HCT116 (cell line): ENCODE results near the gene OCEL1.

Experiments
- ATF3 ChIP-seq: IDR thresholded peaks from 2 replicates; pipeline ENCODE4 v1.6.1; 2012
- CTCF ChIP-seq, 3 experiments: fragments of 200-600 bp in 1 of 3; sonication (generic) in 1 of 3; IDR thresholded peaks in 2 of 3; conservative IDR thresholded peaks in 1 of 3; 2 replicates each; pipeline ENCODE4 v1.5.1; 2012 to 2017; ENCODE audit warnings: low read depth in 2 of 3, low read length in 2 of 3, antibody characterized with exemption in 1 of 3, borderline replicate concordance in 1 of 3, control low read depth in 1 of 3, mild to moderate bottlenecking in 1 of 3, mixed read lengths in 1 of 3, mixed run types in 1 of 3, moderate library complexity in 1 of 3; ENCODE audit not compliant: insufficient read depth in 1 of 3
- EZH2 ChIP-seq: fragments of 200-600 bp; sonication (generic); IDR thresholded peaks from 2 replicates; pipeline ENCODE4 v1.6.1; 2017; ENCODE audit warnings: antibody characterized with exemption, mixed run types
- EZH2phosphoT487 ChIP-seq: fragments of 200-600 bp; IDR thresholded peaks from 2 replicates; pipeline ENCODE4 v1.6.1; 2018; ENCODE audit warnings: antibody characterized with exemption, borderline replicate concordance
- JUND ChIP-seq: IDR thresholded peaks from 2 replicates; pipeline ENCODE4 v1.6.1; 2012
- MAX ChIP-seq: IDR thresholded peaks from 2 replicates; pipeline ENCODE4 v1.6.1; 2012
- POLR2A ChIP-seq: IDR thresholded peaks from 2 replicates; pipeline ENCODE4 v1.7.0; 2011; ENCODE audit warnings: borderline replicate concordance; ENCODE audit not compliant: insufficient read depth, insufficient read length; ENCODE audit errors: extremely low read depth
- POLR2AphosphoS5 ChIP-seq: IDR thresholded peaks from 2 replicates; pipeline ENCODE4 v1.6.1; 2011; ENCODE audit warnings: mild to moderate bottlenecking, low read depth, low read length, moderate library complexity
- RAD21 ChIP-seq: IDR thresholded peaks from 2 replicates; pipeline ENCODE4 v1.6.1; 2012; ENCODE audit warnings: low read depth, mild to moderate bottlenecking
- REST ChIP-seq: IDR thresholded peaks from 2 replicates; pipeline ENCODE4 v1.6.1; 2012; ENCODE audit warnings: low read depth
- SIN3A ChIP-seq: IDR thresholded peaks from 2 replicates; pipeline ENCODE4 v1.6.1; 2012; ENCODE audit warnings: low read depth
- SRF ChIP-seq: IDR thresholded peaks from 2 replicates; pipeline ENCODE4 v1.6.1; 2012; ENCODE audit warnings: low read depth

GRCh38 chr19:17192751-17193150, 33.3 kb upstream of the OCEL1 start:
- TF ChIP-seq CTCF (IDR thresholded peaks at IDR 0.05 in 2 of 3, conservative IDR thresholded peaks at IDR 0.05 in 1 of 3; ENCODE audit: borderline replicate concordance in 1 of 3, insufficient read depth in 1 of 3, low read depth in 2 of 3, low read length in 2 of 3) = no peak
- no peak for TF ChIP-seq POLR2A
- TF ChIP-seq EZH2 = no peak
- no peak for TF ChIP-seq POLR2AphosphoS5
- no peak for TF ChIP-seq REST
- TF ChIP-seq RAD21 = no peak
- no peak for TF ChIP-seq EZH2phosphoT487
- no peak for TF ChIP-seq MAX
- no peak for TF ChIP-seq ATF3
- TF ChIP-seq JUND = no peak
- no peak for TF ChIP-seq SRF
- TF ChIP-seq SIN3A = no peak
